HFFc6 (cell line): ENCODE results near the gene MRM3. TPM values are rescaled to one million over a fixed set of nuclear protein-coding genes. Genes with fewer than 3 reads are reported as not detected.

Source experiments
- DNase-seq: peaks from one replicate; pipeline ENCODE4 v3.0.0-alpha.2; 2018
- H3K27ac Mint-ChIP-seq: 2 replicates; pipeline ENCODE4 v1.8.0; 2020; ENCODE audit warnings: mild to moderate bottlenecking, mixed read lengths
- H3K27me3 Mint-ChIP-seq: 2 replicates; pipeline ENCODE4 v1.8.0; 2021; ENCODE audit warnings: mild to moderate bottlenecking, moderate library complexity, mixed read lengths; ENCODE audit not compliant: insufficient read depth
- H3K36me3 Mint-ChIP-seq: 2 replicates; pipeline ENCODE4 v1.8.0; 2021; ENCODE audit warnings: low read depth, mixed read lengths
- H3K4me1 Mint-ChIP-seq: 2 replicates; pipeline ENCODE4 v1.8.0; 2020; ENCODE audit warnings: low read depth, mixed read lengths
- H3K4me3 Mint-ChIP-seq: 2 replicates; pipeline ENCODE4 v1.8.0; 2020; ENCODE audit warnings: mild to moderate bottlenecking, moderate library complexity, mixed read lengths
- H3K9me3 Mint-ChIP-seq: 2 replicates; pipeline ENCODE4 v1.8.0; 2020; ENCODE audit warnings: mild to moderate bottlenecking, mixed read lengths
- total RNA-seq, 6 experiments: library from RNA; stranded (reverse); fragmentation: NEBNext Ultra II Directional; extraction: Animal tissue kit (Norgen Biotek cat#: 25700); gene quantifications; 2 replicates in 1 of 6; 3 replicates in 5 of 6; pipeline ENCODE4 v1.2.3, GENCODE V29; 2021
- TF ChIP-seq, protein P1 (sequence below): fragments of 200-600 bp; sonication (generic); IDR thresholded peaks from 2 replicates; pipeline ENCODE4 v1.5.0; 2021; ENCODE audit warnings: antibody characterized with exemption, mild to moderate bottlenecking

MRM3 gene
- total RNA-seq, 6 experiments from 2014 or later, result 10.9 to 13.4 (median 12.8) TPM

DNA sequence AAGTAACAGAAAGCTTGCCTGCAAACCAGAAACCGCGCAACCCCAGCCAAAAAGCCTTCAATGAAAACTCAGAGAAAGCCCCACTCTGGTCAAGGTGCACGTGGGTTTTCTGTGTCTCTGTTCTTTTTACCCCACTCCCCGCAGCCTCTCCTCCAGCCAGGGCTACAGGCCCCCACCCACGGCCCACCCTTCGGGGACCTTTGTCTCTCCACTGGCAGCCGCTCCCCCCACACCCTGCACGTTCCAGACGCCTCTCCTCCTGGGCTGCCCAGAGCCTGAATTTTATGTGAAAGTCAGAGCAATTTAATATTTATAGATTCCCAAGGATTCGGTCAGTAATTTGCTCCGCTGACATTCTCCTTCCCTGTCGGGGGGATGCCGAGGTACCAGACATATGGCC lies 24.2 kb downstream of the MRM3 start:
- H3K27ac Mint-ChIP-seq, result no peak overlapping the region
- H3K36me3 Mint-ChIP-seq, result peaks cover 14% of the 10 kb centered on the region
- no peak overlapping the region for H3K4me3 Mint-ChIP-seq
- no peak for DNase-seq
- H3K27me3 Mint-ChIP-seq, result peaks cover 6% of the 10 kb centered on the region
- H3K4me1 Mint-ChIP-seq, result no peaks in the 10 kb centered on the region
- H3K9me3 Mint-ChIP-seq, result no peaks in the 10 kb centered on the region
- TF ChIP-seq, protein P1, sequence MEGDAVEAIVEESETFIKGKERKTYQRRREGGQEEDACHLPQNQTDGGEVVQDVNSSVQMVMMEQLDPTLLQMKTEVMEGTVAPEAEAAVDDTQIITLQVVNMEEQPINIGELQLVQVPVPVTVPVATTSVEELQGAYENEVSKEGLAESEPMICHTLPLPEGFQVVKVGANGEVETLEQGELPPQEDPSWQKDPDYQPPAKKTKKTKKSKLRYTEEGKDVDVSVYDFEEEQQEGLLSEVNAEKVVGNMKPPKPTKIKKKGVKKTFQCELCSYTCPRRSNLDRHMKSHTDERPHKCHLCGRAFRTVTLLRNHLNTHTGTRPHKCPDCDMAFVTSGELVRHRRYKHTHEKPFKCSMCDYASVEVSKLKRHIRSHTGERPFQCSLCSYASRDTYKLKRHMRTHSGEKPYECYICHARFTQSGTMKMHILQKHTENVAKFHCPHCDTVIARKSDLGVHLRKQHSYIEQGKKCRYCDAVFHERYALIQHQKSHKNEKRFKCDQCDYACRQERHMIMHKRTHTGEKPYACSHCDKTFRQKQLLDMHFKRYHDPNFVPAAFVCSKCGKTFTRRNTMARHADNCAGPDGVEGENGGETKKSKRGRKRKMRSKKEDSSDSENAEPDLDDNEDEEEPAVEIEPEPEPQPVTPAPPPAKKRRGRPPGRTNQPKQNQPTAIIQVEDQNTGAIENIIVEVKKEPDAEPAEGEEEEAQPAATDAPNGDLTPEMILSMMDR, result no peak

DNA sequence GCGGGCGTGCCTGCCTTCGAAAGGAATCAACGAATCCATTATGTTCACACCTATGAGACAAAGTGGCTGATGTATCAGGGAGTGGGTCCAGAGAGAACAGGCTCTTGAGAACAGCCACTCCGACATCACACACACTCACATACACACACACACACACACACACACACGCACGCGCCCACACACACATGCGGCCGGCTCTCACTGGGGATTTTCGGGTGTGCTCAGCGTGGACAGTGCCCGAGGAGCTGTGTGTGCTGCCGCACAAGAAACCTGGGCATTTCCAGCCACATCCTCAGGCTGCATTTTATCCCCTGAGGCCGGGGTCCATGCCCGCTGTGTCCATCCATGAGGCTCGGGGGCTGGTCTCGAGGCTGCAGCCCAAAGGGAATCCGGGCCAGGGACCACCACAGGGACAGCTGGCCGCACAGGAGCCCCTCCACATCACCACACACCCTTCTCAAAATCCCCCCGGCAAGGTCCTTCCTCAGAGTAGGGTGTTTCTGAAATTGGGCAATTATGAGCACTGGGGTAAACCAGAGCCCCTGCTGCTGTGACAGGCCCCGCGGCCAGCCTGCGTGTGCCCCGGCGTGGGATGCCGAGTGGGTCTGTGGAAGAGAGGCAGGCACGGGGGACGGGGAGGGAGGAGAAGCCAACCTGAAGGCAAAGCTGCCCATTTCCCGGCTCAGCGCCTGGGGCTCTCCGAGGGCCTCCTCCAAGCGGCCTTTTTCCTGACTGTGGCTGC lies 24.8 kb downstream of the MRM3 start:
- TF ChIP-seq, protein P1, result no peak
- peaks cover 6% of the 10 kb centered on the region for H3K27me3 Mint-ChIP-seq
- H3K4me3 Mint-ChIP-seq, result no peak overlapping the region
- no peaks in the 10 kb centered on the region for H3K4me1 Mint-ChIP-seq
- H3K36me3 Mint-ChIP-seq, result peaks cover 14% of the 10 kb centered on the region
- H3K27ac Mint-ChIP-seq, result no peak overlapping the region; the same call in 1 of the 2 replicates
- H3K9me3 Mint-ChIP-seq, result no peaks in the 10 kb centered on the region
- DNase-seq, result no peak

DNA sequence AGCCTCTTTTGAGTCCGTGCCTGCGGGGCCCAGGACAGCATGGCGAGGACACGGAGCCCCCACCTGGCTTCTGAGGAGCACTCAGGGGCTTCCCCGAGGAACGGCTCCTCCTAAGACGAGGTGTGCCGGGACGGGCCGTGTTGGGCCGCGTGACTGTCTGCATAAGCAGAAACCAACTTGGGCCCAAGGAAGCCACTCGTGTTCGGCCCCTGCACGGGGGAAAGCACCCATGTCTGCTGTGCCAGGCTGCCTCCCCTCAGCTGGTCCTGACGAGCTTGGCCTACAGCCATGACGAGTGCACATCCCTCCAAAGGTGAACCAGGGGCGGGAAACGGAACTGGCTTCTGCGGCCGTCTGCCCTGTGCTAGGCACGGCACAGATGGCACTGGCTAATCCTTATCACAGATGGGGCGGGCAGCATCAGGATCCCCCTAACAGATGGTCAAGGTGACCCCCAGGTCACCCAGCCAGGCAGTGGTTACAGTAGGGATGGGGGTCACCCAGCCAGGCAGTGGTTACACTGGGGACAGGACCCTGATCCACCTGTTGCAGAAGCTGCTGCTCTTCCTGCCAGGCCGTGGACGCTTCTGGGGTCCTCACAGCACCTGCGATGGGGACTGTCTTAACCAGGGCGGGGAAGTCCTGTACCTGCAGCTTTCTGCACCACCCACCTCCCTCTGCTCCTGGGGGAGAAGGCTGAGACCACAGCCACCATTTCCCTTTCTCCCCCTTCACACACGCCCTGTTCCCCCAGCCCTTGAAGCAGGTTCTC lies 25.6 kb downstream of the MRM3 start:
- Mint-ChIP-seq H3K36me3 (peaks cover 20% of the 10 kb centered on the region), H3K27ac (no peak overlapping the region), H3K9me3 (peaks cover 5% of the 10 kb centered on the region; the same call in 1 of the 2 replicates), H3K4me3 (no peak overlapping the region), H3K27me3 (peaks cover 6% of the 10 kb centered on the region), H3K4me1 (peaks cover 5% of the 10 kb centered on the region)
- TF ChIP-seq, protein P1, result no peak
- DNase-seq, result no peak

DNA sequence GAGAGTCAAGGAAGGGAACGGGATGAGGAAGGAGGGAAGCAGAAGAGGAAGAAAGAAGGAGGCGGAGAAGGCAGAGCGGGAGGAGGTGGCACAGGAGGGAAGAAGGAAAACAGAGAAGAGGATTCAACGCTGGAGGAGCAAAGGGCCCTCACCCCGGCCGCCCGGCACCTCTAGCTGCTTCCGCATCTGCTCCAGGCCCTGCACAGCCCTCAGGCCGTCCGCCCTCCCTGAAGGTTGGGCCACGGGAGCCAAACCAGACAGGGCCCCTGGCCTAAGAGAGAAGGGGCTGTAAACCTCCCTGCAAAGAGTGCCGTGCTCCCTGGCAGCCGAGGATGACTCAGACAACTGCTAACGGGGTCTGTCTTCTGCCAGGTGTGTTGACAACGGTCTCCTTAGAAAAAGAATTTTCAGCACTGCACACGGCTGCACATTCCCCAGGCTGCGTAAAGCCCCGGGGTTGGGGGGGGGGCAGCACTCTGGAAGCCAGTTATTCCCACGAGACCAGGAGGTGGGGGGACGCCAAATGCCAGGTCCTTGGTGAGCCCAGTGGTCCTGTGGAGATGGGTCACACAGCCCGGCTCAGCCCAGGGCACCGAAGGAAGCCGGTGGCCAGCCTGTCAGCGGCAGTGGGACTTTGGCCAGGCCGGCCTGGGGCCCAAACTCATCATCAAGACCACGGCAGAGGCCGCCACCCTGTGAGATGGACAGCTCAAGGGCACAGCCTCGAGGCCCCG lies 29.1 kb downstream of the MRM3 start:
- peaks cover 18% of the 10 kb centered on the region for H3K4me1 Mint-ChIP-seq
- H3K27ac Mint-ChIP-seq, result no peak overlapping the region
- peaks cover 6% of the 10 kb centered on the region; the same call in 1 of the 2 replicates for H3K9me3 Mint-ChIP-seq
- TF ChIP-seq, protein P1, result no peak
- no peak overlapping the region for H3K4me3 Mint-ChIP-seq
- no peak for DNase-seq
- peaks cover 28% of the 10 kb centered on the region for H3K36me3 Mint-ChIP-seq
- H3K27me3 Mint-ChIP-seq, result peaks cover 9% of the 10 kb centered on the region

DNA sequence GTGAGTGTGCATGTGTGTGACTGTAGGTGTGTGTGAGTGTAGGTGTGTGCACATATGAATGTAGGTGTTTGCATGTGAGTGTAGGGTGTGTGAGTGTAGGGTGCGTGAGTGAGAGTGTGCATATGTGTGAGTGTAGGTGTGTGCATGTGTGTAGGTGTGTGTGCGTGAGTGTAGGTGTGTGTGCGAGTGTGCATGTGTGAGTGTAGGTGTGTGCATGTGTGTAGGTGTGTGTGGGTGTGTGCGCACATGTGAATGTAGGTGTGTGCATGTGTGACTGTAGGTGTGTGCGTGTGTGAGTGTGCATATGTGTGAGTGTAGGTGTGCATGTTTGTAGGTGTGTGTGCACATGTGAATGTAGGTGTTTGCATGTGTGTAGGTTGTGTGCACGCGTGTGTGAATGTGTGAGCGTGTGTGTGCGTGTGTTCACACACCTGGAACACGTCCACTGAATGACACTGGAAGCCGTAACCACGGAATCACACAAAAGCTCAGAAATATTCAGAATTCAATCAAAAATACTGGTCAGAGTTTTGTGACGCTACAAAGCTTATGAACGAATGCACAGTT lies 30.6 kb downstream of the MRM3 start:
- Mint-ChIP-seq H3K9me3 (peaks cover 6% of the 10 kb centered on the region; the same call in 1 of the 2 replicates), H3K36me3 (peaks cover 32% of the 10 kb centered on the region), H3K27ac (peak overlapping the region; percentile 13; the same call in 1 of the 2 replicates), H3K27me3 (peaks cover 7% of the 10 kb centered on the region), H3K4me1 (peaks cover 18% of the 10 kb centered on the region), H3K4me3 (no peak overlapping the region; the same call in 1 of the 2 replicates)
- DNase-seq, result no peak
- TF ChIP-seq, protein P1, result no peak
